Peyer's patch (tissue), 4 donors: ENCODE measurements around the gene SMYD3. TPM values are rescaled to one million over a fixed set of nuclear protein-coding genes. Genes with fewer than 3 reads are reported as not detected.

ENCODE experiments used
- DNase-seq, 3 donors: peaks; one replicate each; pipeline ENCODE4 v3.0.0-alpha.2; 2017 to 2019
- H3K27ac ChIP-seq, 4 donors: fragments of 200-600 bp; sonication (generic); one replicate each; pipeline ENCODE4 v1.5.1; 2016 to 2019
- H3K27me3 ChIP-seq, 2 donors: fragments of 200-600 bp; sonication (generic); one replicate each; pipeline ENCODE4 v1.5.1; 2019
- H3K36me3 ChIP-seq, 3 donors: fragments of 200-600 bp; sonication (generic); one replicate each; pipeline ENCODE4 v1.5.1; 2016 to 2019
- H3K4me1 ChIP-seq, 4 donors: fragments of 200-600 bp; sonication (generic); one replicate each; pipeline ENCODE4 v1.5.1; 2016 to 2019
- H3K4me3 ChIP-seq, 4 donors: fragments of 200-600 bp; sonication (generic); 1 replicate in 3 of 4; 2 replicates in 1 of 4; pipeline ENCODE4 v1.5.1; 2016 to 2019; ENCODE audit warnings: mild to moderate bottlenecking in 1 of 4
- H3K9me3 ChIP-seq, 4 donors: fragments of 200-600 bp; sonication (generic); one replicate each; pipeline ENCODE4 v1.5.1; 2016 to 2019; ENCODE audit warnings: mild to moderate bottlenecking in 1 of 4
- POLR2A ChIP-seq, 2 donors: fragments of 450-650 bp; IDR thresholded peaks; one replicate each; pipeline ENCODE4 v1.5.1; 2017; ENCODE audit warnings: antibody characterized with exemption in 2 of 2, mild to moderate bottlenecking in 2 of 2, moderate library complexity in 2 of 2
- total RNA-seq, 4 donors: library from RNA; depleted of rRNA; stranded (reverse); fragments of >200 nt; gene quantifications; one replicate each; pipeline ENCODE4 v1.1.0, GENCODE V29; 2016
- TF ChIP-seq, protein P1 (sequence below), 6 experiments: fragments of 450-650 bp in 4 of 6; fragments of 200-600 bp in 2 of 6; sonication (generic) in 1 of 6; IDR thresholded peaks; one replicate each; pipeline ENCODE4 v1.5.1; 2017 to 2019; ENCODE audit warnings: antibody characterized with exemption in 6 of 6, mild to moderate bottlenecking in 3 of 6, moderate library complexity in 1 of 6

The SMYD3 gene
- total RNA-seq, 4 donors from 2014 or later: 19.8 to 55.3 (median 26.9) TPM

- H3K4me1 ChIP-seq: no peaks in the 10 kb centered on the region
- H3K27ac ChIP-seq: no peak overlapping the region
- no peaks in the 10 kb centered on the region for H3K27me3 ChIP-seq
- no peaks in the 10 kb centered on the region for H3K36me3 ChIP-seq
- H3K4me3 ChIP-seq: no peak overlapping the region
- no peak for DNase-seq
- H3K9me3 ChIP-seq: no peaks in the 10 kb centered on the region
- TF ChIP-seq POLR2A (IDR thresholded peaks at IDR 0.05): no peak
- TF ChIP-seq, protein P1, sequence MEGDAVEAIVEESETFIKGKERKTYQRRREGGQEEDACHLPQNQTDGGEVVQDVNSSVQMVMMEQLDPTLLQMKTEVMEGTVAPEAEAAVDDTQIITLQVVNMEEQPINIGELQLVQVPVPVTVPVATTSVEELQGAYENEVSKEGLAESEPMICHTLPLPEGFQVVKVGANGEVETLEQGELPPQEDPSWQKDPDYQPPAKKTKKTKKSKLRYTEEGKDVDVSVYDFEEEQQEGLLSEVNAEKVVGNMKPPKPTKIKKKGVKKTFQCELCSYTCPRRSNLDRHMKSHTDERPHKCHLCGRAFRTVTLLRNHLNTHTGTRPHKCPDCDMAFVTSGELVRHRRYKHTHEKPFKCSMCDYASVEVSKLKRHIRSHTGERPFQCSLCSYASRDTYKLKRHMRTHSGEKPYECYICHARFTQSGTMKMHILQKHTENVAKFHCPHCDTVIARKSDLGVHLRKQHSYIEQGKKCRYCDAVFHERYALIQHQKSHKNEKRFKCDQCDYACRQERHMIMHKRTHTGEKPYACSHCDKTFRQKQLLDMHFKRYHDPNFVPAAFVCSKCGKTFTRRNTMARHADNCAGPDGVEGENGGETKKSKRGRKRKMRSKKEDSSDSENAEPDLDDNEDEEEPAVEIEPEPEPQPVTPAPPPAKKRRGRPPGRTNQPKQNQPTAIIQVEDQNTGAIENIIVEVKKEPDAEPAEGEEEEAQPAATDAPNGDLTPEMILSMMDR (IDR thresholded peaks at IDR 0.05): no peak
These were observed 648.9 kb downstream of the SMYD3 start for GRCh38 chr1:245858022-245858721.

DNA sequence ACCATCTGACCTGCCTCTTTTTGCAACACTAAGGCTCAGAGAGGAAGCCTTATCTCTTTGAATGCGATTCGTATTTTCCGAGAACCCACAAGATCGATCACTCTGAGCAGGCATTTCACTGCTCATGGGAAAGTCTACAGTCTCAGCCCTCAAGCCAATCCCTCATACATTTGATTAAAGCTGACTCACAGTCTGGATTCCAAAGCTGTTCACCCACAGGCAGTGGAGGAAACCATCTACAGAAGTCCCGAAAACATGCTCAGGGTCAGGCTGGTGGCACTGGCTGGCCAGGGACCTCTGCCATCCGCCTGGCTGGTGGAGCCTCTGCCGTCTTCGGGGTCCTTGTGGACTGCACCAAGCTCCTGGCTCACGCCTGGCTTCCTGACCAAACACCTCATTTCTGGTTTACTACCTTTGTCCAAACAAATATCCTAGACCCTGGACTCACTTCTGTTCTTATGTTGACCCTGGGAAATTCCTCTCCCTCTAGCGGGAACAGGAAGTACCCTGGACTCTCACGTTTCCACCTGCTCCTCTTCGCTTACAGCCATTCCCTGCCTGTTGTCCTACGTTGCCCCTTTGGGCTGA, 650.0 kb downstream of the SMYD3 start:
- H3K9me3 ChIP-seq: no peaks in the 10 kb centered on the region
- H3K36me3 ChIP-seq: no peaks in the 10 kb centered on the region
- H3K4me3 ChIP-seq: no peak overlapping the region
- no peaks in the 10 kb centered on the region for H3K27me3 ChIP-seq
- H3K4me1 ChIP-seq: no peaks in the 10 kb centered on the region
- no peak for DNase-seq
- TF ChIP-seq, protein P1 (IDR thresholded peaks at IDR 0.05): no peak
- TF ChIP-seq POLR2A (IDR thresholded peaks at IDR 0.05): no peak
- H3K27ac ChIP-seq: no peak overlapping the region

DNA sequence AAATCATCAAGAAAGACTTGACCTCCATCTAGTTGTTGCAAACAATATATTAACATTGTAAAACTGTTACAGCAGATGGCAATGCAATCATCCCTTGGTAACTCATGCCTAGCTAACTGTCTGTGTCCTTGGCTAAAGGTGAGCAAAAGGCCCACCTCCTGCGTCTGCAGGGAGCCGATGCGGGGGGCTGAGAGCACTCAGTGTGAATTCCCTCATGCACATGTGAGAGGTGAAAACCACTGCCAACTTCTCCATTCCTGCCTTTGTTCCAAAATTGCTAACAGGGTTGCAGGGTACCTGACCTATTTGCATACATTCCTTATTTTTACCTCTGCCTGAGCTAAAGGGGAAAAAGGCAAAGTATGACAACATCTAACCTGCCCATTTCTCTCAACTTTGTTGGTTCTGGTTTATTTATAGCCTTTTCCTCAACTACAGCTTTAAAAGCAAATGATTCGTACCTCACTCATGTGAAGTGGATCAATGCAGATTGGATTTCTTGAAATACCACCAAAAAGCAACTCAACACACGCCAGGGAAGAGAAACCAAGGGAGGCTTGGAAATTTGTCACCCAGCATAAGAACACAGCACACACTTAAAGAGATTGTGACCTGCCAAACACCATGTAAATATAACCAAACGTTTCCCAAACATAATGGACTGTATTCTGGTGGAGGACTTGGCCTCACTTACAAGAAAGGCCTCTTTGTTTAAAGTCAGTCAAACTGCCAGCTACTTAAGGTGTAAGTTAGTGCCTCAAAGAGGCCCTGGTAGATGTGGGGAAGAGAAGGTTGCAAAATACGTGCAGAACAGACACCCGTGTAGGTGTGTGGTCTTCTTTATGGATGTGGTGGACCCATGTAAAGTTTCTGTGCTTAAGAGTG, 651.0 kb downstream of the SMYD3 start:
- Histone ChIP-seq H3K9me3 (no peaks in the 10 kb centered on the region), H3K4me3 (no peak overlapping the region), H3K36me3 (no peaks in the 10 kb centered on the region), H3K27me3 (no peaks in the 10 kb centered on the region), H3K27ac (no peak overlapping the region), H3K4me1 (no peaks in the 10 kb centered on the region)
- TF ChIP-seq, protein P1 (IDR thresholded peaks at IDR 0.05): no peak
- no peak for TF ChIP-seq POLR2A (IDR thresholded peaks at IDR 0.05)
- DNase-seq: no peak

DNA sequence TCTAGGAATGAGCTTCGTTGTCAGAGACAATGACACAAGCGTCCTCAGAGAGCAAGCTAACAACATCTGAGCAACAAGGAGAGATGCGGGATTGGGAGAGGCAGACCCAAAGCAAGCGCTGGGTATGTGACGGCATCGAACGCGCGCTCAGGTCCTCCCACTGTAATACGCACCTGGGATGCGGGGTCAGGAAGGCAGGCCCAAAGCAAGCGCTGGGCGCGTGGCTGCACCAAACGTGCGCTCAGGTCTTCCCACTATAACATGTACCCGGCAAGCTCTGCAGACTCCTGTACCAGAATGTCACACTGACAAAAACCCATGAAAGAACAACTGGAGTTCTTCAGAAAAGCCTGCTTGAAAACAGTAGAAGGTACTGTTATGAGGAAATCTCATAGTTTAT, 653.8 kb downstream of the SMYD3 start:
- Histone ChIP-seq H3K4me3 (no peak overlapping the region), H3K4me1 (no peaks in the 10 kb centered on the region), H3K27ac (no peak overlapping the region), H3K9me3 (no peaks in the 10 kb centered on the region), H3K27me3 (no peaks in the 10 kb centered on the region), H3K36me3 (no peaks in the 10 kb centered on the region)
- no peak for TF ChIP-seq POLR2A (IDR thresholded peaks at IDR 0.05)
- TF ChIP-seq, protein P1 (IDR thresholded peaks at IDR 0.05): no peak
- DNase-seq: no peak

GRCh38 chr1:245843101-245843500, 664.0 kb downstream of the SMYD3 start:
- DNase-seq: no peak
- Histone ChIP-seq H3K4me1 (no peaks in the 10 kb centered on the region), H3K9me3 (no peaks in the 10 kb centered on the region), H3K36me3 (no peaks in the 10 kb centered on the region), H3K4me3 (no peak overlapping the region), H3K27me3 (no peaks in the 10 kb centered on the region), H3K27ac (no peak overlapping the region)
- no peak for TF ChIP-seq POLR2A (IDR thresholded peaks at IDR 0.05)
- TF ChIP-seq, protein P1 (IDR thresholded peaks at IDR 0.05): no peak
